Mesodermal cell (in vitro differentiated cells): ENCODE results near the gene COL18A1.
"Not testable (repeated sequence)": the region's sequence is repeated elsewhere in the genome, so short reads cannot be mapped to it uniquely, and the experiment has no call there.

ENCODE experiments used
- H3K27ac ChIP-seq: 2 replicates; pipeline ENCODE4 v1.7.0; 2013; ENCODE audit warnings: mild to moderate bottlenecking, low read depth, low read length, moderate library complexity; ENCODE audit not compliant: severe bottlenecking
- H3K36me3 ChIP-seq: 2 replicates; pipeline ENCODE4 v1.7.1; 2013; ENCODE audit warnings: mild to moderate bottlenecking, low read length, moderate library complexity; ENCODE audit not compliant: control insufficient read depth, insufficient read depth
- H3K4me1 ChIP-seq: one replicate; pipeline ENCODE4 v1.7.1; 2013; ENCODE audit warnings: mild to moderate bottlenecking, low read length; ENCODE audit not compliant: insufficient read depth, control insufficient read depth, poor library complexity, severe bottlenecking
- H3K4me3 ChIP-seq: 2 replicates; pipeline ENCODE4 v1.7.0; 2013; ENCODE audit warnings: low read length, control low read depth, mild to moderate bottlenecking; ENCODE audit not compliant: insufficient read depth, poor library complexity, severe bottlenecking; ENCODE audit errors: extremely low read depth
- H3K9me3 ChIP-seq: 2 replicates; pipeline ENCODE4 v1.7.1; 2013; ENCODE audit warnings: mild to moderate bottlenecking, low read length, moderate library complexity; ENCODE audit not compliant: control insufficient read depth
- WGBS, 2 experiments: methylation state at CpG; one replicate each; pipeline ENCODE4 v1.1.5; 2013; ENCODE audit warnings: missing lambda C conversion rate in 2 of 2; ENCODE audit not compliant: insufficient coverage in 2 of 2; 5-methylcytosine and 5-hydroxymethylcytosine counted together

COL18A1 gene

DNA sequence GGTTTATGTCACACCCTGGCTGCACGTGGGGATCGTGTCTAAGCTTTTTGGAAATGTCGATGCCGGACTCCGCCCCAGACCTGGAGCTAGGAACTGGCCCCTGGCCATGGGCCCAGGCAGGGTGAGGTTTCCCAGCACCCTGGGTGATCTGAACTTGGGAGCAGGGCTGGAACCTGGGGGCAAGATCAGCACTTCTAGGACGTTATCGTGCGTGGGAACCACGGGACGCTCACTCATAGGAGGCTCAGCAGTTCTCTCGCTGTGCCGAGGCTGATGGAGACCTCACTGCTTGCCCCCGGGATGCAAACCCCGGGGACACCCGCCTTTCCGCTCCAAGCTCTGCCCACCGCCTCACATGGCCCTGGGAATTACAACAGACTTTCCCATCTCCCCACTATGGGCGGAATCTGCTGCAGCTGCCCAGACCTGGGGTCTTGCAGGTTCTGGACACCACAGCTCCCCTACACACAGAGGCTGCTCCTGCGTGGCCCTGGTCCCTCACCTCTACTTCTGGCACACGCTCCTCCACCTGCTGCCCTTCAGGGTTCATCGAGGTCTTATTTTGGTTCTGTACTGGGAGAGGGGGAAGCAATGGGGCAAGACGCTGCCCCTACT, 35.9 kb downstream of the COL18A1 start:
- WGBS, 2 experiments = 95 to 97% methylated on average over 20 of the region's 22 CpGs
- Histone ChIP-seq H3K36me3 (peaks cover 53% of the 10 kb centered on the region), H3K4me3 (no peak overlapping the region), H3K9me3 (peaks cover 4% of the 10 kb centered on the region), H3K4me1 (peaks cover 7% of the 10 kb centered on the region), H3K27ac (no peak overlapping the region)

DNA sequence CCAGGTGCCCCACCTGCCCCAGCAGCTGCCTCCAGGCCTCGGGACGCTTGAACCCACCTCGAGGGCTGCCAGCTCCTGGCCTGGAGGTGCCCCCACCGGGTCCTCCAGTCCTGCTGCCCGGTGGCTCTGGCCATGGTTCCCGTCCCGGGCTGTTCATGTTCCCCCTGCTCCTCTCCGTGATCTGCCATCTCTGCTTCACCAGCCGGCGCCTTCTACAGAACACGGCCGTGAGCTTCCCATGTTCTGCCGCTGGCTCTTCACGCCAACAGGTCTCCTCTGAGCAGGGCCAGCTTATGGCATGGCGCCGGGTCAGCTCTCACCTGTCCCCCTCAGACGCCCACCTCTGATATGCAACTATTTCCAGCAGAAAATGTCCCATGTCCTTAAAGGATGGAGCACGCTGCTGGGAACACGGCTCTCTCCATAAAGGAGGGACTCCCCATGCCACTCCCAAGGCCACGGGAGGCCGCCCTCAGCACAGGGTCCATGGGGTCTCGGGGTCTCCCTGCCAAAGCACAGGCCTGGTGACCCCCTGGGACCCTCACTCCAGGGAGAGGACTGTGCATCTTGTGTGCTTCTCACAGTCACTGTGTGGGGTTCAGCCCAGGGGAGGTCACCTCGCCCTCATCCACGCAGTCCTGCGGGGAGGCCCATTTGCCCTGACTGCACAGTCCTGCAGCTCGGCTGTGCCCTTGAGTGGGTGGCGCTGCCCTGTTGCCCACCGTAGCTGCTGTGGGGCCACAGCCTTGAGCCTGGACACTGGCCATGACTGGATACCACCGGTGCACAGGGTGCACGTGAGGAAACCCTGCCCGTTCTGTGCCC, 36.7 kb downstream of the COL18A1 start:
- no peak overlapping the region for H3K27ac ChIP-seq
- H3K4me1 ChIP-seq = peaks cover 7% of the 10 kb centered on the region
- peaks cover 54% of the 10 kb centered on the region for H3K36me3 ChIP-seq
- WGBS, 2 experiments = 95 to 96% methylated on average over 31 of the region's 31 CpGs
- peaks cover 10% of the 10 kb centered on the region for H3K9me3 ChIP-seq
- H3K4me3 ChIP-seq = no peak overlapping the region

DNA sequence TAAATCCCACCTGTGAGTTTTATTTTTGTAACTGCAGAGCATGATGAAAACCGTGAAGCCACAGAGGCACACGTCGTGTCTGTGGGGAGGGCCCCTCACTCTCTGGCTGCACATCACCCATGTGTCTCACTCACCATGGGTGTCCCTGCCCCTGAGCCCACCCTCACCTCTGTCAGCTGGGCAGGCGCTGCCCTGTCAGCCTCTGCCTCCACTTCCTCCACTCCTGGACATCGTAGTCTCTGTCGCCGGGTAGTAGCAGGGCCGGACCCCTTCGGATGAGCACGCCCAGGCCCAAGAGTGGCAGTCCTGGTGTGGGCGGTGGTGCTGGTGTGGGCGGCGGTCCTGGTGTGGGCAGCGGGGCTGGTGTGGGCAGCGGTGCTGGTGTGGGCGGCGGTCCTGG, 37.3 kb downstream of the COL18A1 start:
- 93% methylated on average over 4 to 7 of the region's 17 CpGs for WGBS, 2 experiments

DNA sequence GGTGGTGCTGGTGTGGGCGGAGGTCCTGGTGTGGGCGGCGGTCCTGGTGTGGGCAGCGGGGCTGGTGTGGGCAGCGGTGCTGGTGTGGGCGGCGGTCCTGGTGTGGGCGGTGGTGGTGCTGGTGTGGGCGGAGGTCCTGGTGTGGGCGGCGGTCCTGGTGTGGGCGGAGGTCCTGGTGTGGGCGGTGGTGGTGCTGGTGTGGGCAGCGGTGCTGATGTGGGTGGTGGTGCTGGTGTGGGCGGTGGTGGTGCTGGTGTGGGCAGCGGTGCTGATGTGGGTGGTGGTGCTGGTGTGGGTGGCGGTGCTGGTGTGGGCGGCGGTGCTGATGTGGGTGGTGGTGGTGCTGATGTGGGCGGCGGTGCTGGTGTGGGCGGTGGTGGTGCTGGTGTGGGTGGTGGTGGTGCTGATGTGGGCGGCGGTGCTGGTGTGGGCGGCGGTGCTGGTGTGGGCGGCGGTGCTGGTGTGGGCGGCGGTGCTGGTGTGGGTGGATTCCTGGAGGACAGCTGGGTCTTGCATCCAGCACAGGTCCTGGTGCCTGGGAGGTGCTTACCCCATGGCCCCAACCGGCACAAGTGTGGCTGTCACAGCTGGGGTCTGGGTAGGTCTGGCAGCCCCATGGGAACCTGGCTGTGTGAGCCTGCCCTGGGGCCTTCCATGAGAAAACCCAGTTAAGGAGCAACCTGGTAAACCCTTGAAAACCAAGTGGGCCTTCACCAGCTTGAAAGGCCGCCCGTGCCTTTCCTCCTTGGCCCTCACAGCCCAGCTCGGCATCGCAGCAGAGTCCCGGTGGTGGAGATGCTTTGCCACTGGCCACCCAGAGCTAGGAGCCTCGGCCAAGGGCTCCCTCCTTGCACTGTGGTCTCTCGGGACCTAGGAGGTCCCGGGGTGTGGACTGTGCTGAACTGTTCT, 38.0 kb downstream of the COL18A1 start:
- Histone ChIP-seq H3K36me3 (peaks cover 58% of the 10 kb centered on the region), H3K9me3 (peaks cover 10% of the 10 kb centered on the region)
- WGBS, 2 experiments = 96 to 97% methylated on average over 13 to 14 of the region's 39 CpGs
- H3K4me1 ChIP-seq, H3K27ac ChIP-seq, H3K4me3 ChIP-seq: not testable (repeated sequence)

More for the DNA sequence above, 37.3 kb downstream of the COL18A1 start:
- Histone ChIP-seq H3K9me3 (peaks cover 10% of the 10 kb centered on the region), H3K4me1 (peaks cover 7% of the 10 kb centered on the region), H3K4me3 (no peak overlapping the region), H3K27ac (no peak overlapping the region), H3K36me3 (peaks cover 53% of the 10 kb centered on the region)

DNA sequence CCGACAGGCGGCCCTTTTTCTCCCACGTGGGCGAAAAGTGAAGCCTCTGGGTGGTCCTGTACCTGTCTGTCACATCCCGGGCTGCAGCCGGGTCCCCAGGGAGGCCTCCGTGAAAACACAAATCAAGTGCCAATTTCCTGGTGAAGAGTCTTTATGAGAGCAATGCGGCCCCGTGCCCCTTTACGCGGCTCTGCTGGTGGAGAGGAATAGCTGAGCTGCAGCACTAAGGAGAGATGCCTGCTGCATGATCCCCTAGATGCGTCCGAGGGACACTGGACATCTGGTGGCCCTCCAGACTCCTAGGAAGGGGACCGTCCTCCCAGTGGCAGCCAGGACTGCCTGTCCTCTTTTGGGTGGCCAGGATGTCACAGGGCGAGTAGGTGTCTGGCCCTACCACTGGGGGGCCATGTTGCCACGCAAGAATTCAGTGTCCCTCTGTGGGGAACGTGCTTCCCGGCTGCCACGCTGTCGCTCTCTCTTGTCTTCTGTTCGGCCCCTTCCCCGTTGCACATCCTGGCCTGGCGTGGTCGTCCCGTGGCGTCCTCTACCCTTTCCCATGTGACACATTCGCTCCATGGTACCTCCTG, 38.7 kb downstream of the COL18A1 start:
- Histone ChIP-seq H3K27ac (no peak overlapping the region), H3K4me1 (peaks cover 5% of the 10 kb centered on the region), H3K4me3 (no peak overlapping the region), H3K36me3 (peaks cover 65% of the 10 kb centered on the region), H3K9me3 (peaks cover 10% of the 10 kb centered on the region)
- WGBS, 2 experiments = 96 to 99% methylated on average over 27 of the region's 27 CpGs

DNA sequence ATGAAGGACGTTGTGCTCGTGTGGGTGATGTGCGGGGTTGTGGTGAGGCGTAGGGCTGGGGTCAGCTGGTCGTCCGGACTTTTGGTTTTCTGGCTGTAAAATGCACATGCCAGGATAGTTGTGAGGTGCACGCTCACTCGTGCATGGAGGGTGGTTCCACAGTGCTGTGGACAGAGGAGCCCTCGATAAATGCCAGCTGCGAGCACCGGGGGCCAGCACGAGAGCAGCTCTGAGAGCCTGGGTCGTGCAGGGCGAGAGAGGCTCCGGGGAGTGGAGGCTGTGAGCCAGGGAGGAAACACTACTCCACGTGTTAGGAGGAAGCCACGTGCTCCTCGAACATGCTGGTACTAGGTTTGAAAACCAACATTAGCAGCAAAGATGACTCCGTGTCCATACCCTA, 39.4 kb downstream of the COL18A1 start:
- 93% methylated on average over 17 to 18 of the region's 19 CpGs for WGBS, 2 experiments
- Histone ChIP-seq H3K36me3 (peaks cover 69% of the 10 kb centered on the region), H3K4me1 (no peaks in the 10 kb centered on the region), H3K9me3 (peaks cover 10% of the 10 kb centered on the region), H3K4me3 (no peak overlapping the region), H3K27ac (no peak overlapping the region)

DNA sequence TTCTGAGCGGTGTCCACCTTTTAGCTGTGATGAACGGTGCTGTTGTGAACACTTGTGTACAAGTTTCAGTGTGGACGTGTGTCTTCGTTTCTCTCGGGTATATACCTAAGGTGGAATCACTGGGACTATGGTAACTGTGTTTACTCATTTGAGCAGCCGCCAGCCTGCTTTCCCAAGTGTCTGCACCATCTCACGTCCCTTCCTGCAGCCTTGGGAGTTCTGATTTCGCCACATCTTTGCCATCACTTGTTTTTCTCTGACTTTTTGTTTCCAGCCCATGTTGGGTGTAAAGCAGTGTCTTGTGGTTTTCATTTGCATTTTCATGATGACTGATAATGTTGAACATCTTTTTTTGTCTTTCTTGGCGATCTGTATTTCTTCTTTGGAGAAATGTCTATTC, 40.4 kb downstream of the COL18A1 start:
- no peaks in the 10 kb centered on the region for H3K4me1 ChIP-seq
- no peak overlapping the region for H3K4me3 ChIP-seq
- H3K9me3 ChIP-seq = peaks cover 10% of the 10 kb centered on the region
- WGBS, 2 experiments = 91 to 98% methylated on average over 7 of the region's 9 CpGs
- peaks cover 74% of the 10 kb centered on the region for H3K36me3 ChIP-seq
- H3K27ac ChIP-seq = no peak overlapping the region

DNA sequence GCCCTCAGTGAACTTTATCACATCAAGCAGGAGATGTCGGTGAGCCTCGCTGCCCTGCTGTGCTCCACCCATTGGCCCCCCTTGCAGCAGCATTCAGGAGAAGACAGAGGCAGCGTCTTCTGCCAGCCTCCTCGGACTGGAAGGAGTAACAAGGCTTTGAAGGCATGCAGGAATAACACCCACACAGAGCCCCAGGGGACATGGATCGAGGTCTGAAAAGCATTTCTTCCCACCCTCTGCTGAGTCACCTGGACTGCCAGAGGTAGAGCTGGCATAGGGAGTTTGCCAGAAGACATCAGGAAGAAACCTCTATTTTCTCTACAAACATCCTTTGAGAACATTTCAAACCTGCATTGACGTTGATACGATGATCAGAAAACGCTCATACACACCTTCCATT, 42.9 kb downstream of the COL18A1 start:
- WGBS, 2 experiments = 85 to 88% methylated on average over 7 of the region's 8 CpGs
- Histone ChIP-seq H3K36me3 (peaks cover 64% of the 10 kb centered on the region), H3K27ac (no peak overlapping the region), H3K4me1 (no peaks in the 10 kb centered on the region), H3K4me3 (no peak overlapping the region), H3K9me3 (peaks cover 10% of the 10 kb centered on the region)

DNA sequence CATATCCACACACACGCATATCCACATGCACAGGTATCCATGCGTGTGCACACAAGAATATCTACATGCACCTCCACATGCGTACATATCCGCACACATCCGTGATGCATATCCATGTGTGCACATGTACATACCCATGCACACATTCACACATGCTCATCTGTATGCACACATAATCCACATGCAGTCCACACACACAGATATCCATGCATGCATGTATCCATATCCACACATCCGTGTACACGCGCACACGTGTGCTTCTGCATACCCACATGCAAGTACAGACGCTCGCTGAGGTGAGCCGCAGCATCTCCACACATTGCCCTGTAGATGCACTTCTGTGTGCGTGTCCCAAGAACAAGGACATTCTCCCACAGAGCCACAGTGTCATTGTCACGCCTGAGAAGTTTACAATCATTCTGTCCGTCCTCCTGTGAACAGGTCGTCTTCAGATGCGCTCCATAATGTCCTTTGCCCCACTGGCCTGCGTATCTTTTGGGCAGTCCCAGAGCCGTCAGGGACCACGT, 43.4 kb downstream of the COL18A1 start:
- 98 to 99% methylated on average over 20 of the region's 20 CpGs for WGBS, 2 experiments
- H3K4me1 ChIP-seq = peaks cover under 1% of the 10 kb centered on the region
- H3K27ac ChIP-seq = no peak overlapping the region
- H3K9me3 ChIP-seq = peaks cover 10% of the 10 kb centered on the region
- no peak overlapping the region for H3K4me3 ChIP-seq
- H3K36me3 ChIP-seq = peaks cover 62% of the 10 kb centered on the region
